NCI-H187 treated with DMSO at 0.1 percent for 48 hours (cell line): Measurements from ENCODE around the gene XRCC5.

Source experiments
- DNase-seq: peaks from one replicate; lab custom pipeline; 2025; lab: John Stamatoyannopoulos, UW

The XRCC5 gene

GRCh38 chr2:216084547-216084946, 24.6 kb upstream of the XRCC5 start:
- no peak for DNase-seq

- DNase-seq, result no peak
These were observed 22.8 kb upstream of the XRCC5 start for GRCh38 chr2:216086207-216086893.

GRCh38 chr2:216090369-216090786, 18.8 kb upstream of the XRCC5 start:
- no peak for DNase-seq

- no peak for DNase-seq
These were observed 16.5 kb upstream of the XRCC5 start for GRCh38 chr2:216092646-216093045.

GRCh38 chr2:216094701-216095100, 14.4 kb upstream of the XRCC5 start:
- DNase-seq, result no peak

GRCh38 chr2:216098421-216099334, 10.5 kb upstream of the XRCC5 start:
- no peak for DNase-seq

GRCh38 chr2:216101109-216101508, 8.0 kb upstream of the XRCC5 start:
- DNase-seq, result no peak

GRCh38 chr2:216103213-216103612, 5.9 kb upstream of the XRCC5 start:
- DNase-seq, result no peak

- no peak for DNase-seq
These were observed 4.5 kb upstream of the XRCC5 start for GRCh38 chr2:216104691-216105090.

- no peak for DNase-seq
These were observed 1.8 kb upstream of the XRCC5 start for GRCh38 chr2:216107320-216107719.

GRCh38 chr2:216107760-216108159, 1.4 kb upstream of the XRCC5 start:
- no peak for DNase-seq

- no peak for DNase-seq
These were observed 710 bp upstream of the XRCC5 start for GRCh38 chr2:216108310-216108966.

- no peak for DNase-seq
These were observed 940 bp downstream of the XRCC5 start for GRCh38 chr2:216109962-216110614.

- DNase-seq, result no peak
These were observed 1.5 kb downstream of the XRCC5 start for GRCh38 chr2:216110620-216111019.

- DNase-seq, result no peak
These were observed 2.0 kb downstream of the XRCC5 start for GRCh38 chr2:216111122-216111521.

GRCh38 chr2:216112926-216113325, 3.8 kb downstream of the XRCC5 start:
- no peak for DNase-seq

- DNase-seq, result no peak
These were observed 4.4 kb downstream of the XRCC5 start for GRCh38 chr2:216113572-216113971.

GRCh38 chr2:216114382-216114713, 5.2 kb downstream of the XRCC5 start:
- DNase-seq, result no peak

GRCh38 chr2:216114714-216115531, 5.8 kb downstream of the XRCC5 start:
- peak; percentile 94 for DNase-seq

- no peak for DNase-seq
These were observed 7.3 kb downstream of the XRCC5 start for GRCh38 chr2:216116418-216116817.

GRCh38 chr2:216117561-216118340, 8.6 kb downstream of the XRCC5 start:
- no peak for DNase-seq
